GM10266 (cell line): ENCODE results near the gene RNASEL.
A peak's percentile ranks its signal among the peaks of the same experiment; 100 is the strongest.

Source experiments
- DNase-seq: peaks from one replicate; pipeline ENCODE4 v3.0.0; 2012; ENCODE audit errors: extremely low spot score
- TF ChIP-seq, protein P1 (sequence below): IDR thresholded peaks from 2 replicates; pipeline ENCODE4 v1.5.1; 2012; ENCODE audit warnings: mild to moderate bottlenecking, low read depth; ENCODE audit not compliant: control insufficient read depth, insufficient read depth; ENCODE audit errors: missing control alignments

Gene RNASEL

DNA sequence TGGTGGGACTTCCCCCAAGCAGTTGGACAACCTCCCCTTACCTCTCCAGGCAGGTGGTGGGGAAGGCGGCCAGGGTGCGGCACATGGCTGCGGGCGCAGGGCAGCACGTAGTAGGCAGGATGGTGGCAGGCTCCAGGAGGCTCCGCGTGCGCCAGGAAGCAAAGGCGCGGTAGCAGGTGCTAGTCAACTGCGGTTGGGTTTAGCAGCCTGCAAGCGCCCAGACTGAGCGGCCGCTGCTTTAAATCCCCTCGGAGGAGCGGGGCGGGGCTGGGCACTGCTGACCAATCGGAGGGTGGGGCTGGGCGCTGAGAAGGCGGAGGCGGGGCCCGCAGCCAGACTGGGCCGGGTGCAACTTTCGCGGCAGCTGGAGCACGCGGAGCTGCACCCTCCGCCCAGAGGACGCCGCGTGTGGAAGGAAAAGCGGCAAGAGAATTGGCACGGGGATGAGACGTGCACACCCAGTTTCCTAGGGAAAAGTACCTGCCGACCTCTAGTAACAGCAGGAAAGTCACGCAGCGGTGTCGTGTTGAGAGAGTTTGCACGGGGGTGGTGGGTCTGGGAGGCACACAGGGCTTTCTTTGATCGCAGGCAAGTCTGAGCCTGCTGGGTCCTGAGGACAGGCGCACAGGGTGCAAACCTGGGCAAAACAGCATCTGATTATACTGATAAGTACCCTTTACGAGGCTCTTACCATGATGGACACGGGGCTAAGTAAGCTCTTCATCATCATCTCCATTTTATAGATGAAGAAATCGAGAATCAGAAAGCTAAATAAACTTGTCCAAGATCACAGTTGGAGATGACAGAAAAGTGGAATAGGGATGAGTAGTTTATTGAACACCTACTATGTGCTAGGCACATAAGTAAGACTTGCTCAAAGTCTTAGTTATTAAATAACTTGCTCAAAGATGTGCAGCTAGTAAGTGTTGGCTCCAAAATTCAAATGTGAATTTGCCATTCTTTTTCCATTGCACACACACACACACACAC lies 15.4 kb upstream of the RNASEL start, which contains the start of gene RGS16:
Gene RGS16, minus strand, starts transcription at position 215 of the 990 bp plus-strand sequence. Its CDS starts 130 bp downstream, at position 85.
- peak; percentile 93 for DNase-seq
- TF ChIP-seq, protein P1, sequence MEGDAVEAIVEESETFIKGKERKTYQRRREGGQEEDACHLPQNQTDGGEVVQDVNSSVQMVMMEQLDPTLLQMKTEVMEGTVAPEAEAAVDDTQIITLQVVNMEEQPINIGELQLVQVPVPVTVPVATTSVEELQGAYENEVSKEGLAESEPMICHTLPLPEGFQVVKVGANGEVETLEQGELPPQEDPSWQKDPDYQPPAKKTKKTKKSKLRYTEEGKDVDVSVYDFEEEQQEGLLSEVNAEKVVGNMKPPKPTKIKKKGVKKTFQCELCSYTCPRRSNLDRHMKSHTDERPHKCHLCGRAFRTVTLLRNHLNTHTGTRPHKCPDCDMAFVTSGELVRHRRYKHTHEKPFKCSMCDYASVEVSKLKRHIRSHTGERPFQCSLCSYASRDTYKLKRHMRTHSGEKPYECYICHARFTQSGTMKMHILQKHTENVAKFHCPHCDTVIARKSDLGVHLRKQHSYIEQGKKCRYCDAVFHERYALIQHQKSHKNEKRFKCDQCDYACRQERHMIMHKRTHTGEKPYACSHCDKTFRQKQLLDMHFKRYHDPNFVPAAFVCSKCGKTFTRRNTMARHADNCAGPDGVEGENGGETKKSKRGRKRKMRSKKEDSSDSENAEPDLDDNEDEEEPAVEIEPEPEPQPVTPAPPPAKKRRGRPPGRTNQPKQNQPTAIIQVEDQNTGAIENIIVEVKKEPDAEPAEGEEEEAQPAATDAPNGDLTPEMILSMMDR: no peak

DNA sequence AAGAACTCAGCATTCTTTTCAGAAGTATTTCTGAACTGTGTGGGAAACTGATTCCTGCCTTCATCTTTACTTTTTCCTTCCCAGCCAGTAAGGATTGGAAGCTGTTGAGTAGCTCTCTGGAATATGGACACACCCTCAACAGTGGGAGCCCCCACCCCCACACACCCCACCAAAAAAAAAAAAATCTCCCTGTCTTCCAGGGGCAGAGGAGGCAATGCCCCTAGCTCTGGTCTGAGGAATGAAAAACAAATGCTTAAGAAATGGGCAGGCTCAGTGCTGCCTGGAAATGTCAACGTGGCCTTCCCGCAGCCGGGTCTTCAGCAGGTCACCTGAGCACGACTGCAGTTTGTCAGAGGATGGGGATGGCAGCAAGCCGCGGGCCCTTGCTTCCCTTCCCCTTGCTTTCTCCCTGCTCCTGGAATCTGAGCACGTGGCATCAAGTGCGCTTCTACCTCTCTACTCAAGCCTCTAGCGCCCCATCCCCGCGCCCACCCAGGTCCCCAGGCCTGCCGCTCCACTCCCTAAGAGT lies 14.7 kb upstream of the RNASEL start:
- DNase-seq: no peak

DNA sequence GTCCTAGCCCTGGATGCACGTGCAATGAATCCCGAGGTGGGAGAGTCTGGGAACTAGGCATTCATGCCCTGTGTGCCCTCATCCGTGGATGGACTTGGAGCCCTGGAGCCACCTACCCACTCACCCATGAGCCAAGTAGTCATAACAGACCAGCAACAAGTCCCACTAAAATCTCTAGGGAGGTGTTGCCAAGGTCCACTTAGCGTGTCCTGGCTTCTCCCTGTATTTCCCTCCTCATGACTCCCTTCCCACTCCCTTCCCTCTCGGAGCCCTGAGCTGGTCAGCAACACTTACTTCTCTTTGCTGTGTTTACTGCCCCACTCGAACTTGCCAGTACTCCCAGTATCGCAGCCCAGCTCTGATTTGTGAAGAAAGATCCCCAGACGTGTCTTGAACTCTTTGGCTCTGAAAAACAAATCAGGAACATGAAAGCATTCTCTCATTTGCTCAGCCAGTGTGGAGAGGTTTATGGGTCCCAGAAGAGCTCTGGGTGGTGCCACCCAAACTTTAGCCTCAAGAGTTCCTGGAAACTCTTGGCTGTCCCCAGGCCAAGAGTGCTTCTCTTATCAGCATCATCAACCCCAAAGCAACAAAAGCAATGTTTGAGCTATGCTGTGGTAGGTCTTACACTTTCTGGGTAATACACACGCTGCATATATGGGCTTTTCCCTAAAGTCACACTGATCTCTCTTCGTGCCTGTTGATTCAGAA lies 14.0 kb upstream of the RNASEL start:
- DNase-seq: no peak
- TF ChIP-seq, protein P1: no peak

More for the DNA sequence above, 14.7 kb upstream of the RNASEL start:
- TF ChIP-seq, protein P1: no peak

DNA sequence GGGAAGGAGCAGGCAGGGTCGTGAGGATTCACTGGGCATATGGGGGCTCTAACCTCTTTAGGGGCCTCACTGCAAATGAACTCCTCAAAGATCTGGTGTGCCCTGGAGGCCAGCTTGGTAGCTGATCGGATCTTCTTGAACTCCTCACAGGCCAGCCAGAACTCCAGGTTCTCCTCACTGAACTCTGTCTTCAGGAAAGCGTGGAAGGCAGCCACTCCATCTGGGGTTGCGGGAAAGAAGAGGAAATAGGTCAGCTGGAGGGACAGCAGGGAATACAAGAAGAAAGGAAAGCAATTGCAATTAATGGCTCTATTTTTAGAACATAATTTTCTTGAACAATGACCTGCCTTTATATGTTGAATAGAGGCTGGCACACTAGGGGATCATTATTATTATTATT lies 12.9 kb upstream of the RNASEL start:
- no peak for DNase-seq
- TF ChIP-seq, protein P1: no peak

DNA sequence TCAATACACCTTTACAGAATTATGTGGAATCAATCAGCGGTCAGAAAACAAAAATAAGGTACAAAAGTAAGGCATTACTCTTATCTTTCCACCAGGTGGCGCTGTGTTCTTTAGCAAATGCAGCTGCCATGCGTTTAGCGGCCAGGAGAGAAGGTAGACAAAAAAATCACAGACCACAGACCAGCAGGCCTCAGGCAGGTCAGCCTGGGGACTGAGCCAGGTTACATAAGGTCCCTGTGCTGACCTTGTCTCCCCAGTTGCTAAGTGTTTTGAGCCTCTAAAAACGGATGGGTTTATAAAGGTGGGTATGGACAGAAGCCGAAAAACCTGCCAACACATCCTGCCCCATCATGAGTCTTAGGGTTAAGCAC lies 12.3 kb upstream of the RNASEL start:
- DNase-seq: peak; percentile 70
- TF ChIP-seq, protein P1: peak; percentile 78

DNA sequence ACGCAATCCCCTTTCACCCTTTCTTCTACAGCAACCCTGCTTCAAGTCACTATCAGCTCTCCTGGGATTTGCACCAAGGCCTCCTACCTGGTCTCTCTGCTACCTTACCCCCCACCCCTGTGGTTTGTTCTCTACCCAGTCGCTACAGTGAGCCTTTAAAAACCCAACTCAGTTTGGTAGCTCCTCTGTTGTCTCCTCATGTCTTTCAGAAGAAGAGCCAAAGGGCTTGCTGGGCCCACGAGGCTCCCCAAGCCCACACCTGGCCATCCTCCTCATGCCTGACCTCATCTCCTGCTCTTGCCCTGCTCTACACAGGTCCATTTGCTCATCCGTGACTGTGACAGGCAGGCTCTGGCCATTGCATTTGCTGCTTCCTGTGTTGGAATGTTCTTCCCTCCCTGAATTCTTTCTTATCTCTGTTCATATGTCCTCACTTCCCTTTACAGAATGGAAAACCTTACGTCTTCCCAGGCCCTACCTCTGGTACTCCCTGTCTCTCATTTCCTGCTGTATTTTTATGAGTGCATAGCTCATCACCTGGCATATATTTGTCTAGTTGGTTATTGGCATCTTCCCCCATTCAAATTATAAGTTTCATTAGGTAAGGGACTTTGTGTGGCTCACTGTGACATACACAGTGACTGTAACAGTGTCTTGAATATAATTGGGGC lies 11.8 kb upstream of the RNASEL start:
- no peak for DNase-seq
- TF ChIP-seq, protein P1: peak; percentile 10
